IMR-90 (cell line): Measurements from ENCODE around the gene MAGED4. TPM values are rescaled to one million over a fixed set of nuclear protein-coding genes. Genes with fewer than 3 reads are reported as not detected.

Experiments
- ATAC-seq: fragments of 200-7000 bp; cut with Tn5 transposase; 2 replicates; pipeline ENCODE4 v1.9.1; 2020; ENCODE audit warnings: low read depth, mild to moderate bottlenecking, moderate library complexity
- BruUV-seq: library from RNA; stranded (reverse); fragments of 400-500 nt; replicated peaks from 2 replicates; lab custom pipeline; 2021; lab: Mats Ljungman, UMichigan
- CTCF ChIA-PET: fragments of 300-600 bp; formaldehyde crosslinking; extraction: SDS; loops from one replicate; lab custom pipeline; 2021; ENCODE audit warnings: antibody characterized with exemption; lab: Yijun Ruan, JAX
- POLR2A ChIA-PET: fragments of 300-600 bp; sonication (Branson Sonifier 250); formaldehyde crosslinking; loops from one replicate; lab custom pipeline; 2022; ENCODE audit warnings: antibody characterized with exemption; ENCODE audit not compliant: unreplicated experiment; lab: Charles Lee
- DNase-seq: peaks from one replicate; pipeline ENCODE4 v3.0.0; 2013
- H2AFZ ChIP-seq: replicated peaks from 2 replicates; pipeline ENCODE3; 2013; ENCODE audit warnings: low read length, mild to moderate bottlenecking; ENCODE audit not compliant: poor library complexity
- H2AK5ac ChIP-seq: 2 replicates; pipeline ENCODE4 v1.6.1; 2013; ENCODE audit warnings: low read depth, low read length, inconsistent platforms
- H2AK9ac ChIP-seq: replicated peaks from 2 replicates; pipeline ENCODE3; 2013; ENCODE audit warnings: mild to moderate bottlenecking, low read depth, low read length, moderate library complexity; ENCODE audit not compliant: poor library complexity
- H2BK120ac ChIP-seq: 2 replicates; pipeline ENCODE4 v1.6.1; 2013; ENCODE audit warnings: low read depth, low read length, inconsistent platforms
- H2BK15ac ChIP-seq: 3 replicates; pipeline ENCODE4 v1.6.1; 2013; ENCODE audit warnings: low read depth, low read length, inconsistent platforms
- H2BK20ac ChIP-seq: 2 replicates; pipeline ENCODE4 v1.6.1; 2013; ENCODE audit warnings: low read depth, mild to moderate bottlenecking, inconsistent platforms, low read length, moderate library complexity
- H2BK5ac ChIP-seq: 2 replicates; pipeline ENCODE4 v1.6.1; 2013; ENCODE audit warnings: mild to moderate bottlenecking, low read depth, low read length, inconsistent platforms; ENCODE audit not compliant: poor library complexity, severe bottlenecking
- H3K14ac ChIP-seq: replicated peaks from 2 replicates; pipeline ENCODE4 v1.6.1; 2013; ENCODE audit warnings: low read depth, low read length, inconsistent platforms
- H3K18ac ChIP-seq: 2 replicates; pipeline ENCODE4 v1.6.1; 2013; ENCODE audit warnings: low read depth, low read length, control low read depth
- H3K23ac ChIP-seq: 2 replicates; pipeline ENCODE4 v1.6.1; 2013; ENCODE audit warnings: low read depth, low read length, inconsistent platforms
- H3K27ac ChIP-seq: 2 replicates; pipeline ENCODE4 v1.5.1; 2013; ENCODE audit warnings: mild to moderate bottlenecking, control low read depth, low read length; ENCODE audit not compliant: insufficient read depth
- H3K27me3 ChIP-seq: 2 replicates; pipeline ENCODE4 v1.6.1; 2013; ENCODE audit warnings: low read length; ENCODE audit not compliant: control insufficient read depth, insufficient read depth
- H3K36me3 ChIP-seq: 2 replicates; pipeline ENCODE4 v1.6.1; 2013; ENCODE audit warnings: low read length, mixed read lengths; ENCODE audit not compliant: control insufficient read depth, insufficient read depth
- H3K4ac ChIP-seq: 2 replicates; pipeline ENCODE4 v1.6.1; 2013; ENCODE audit warnings: low read depth, low read length, inconsistent platforms
- H3K4me1 ChIP-seq: 2 replicates; pipeline ENCODE4 v1.6.1; 2013; ENCODE audit warnings: low read length, mixed read lengths; ENCODE audit not compliant: control insufficient read depth, insufficient read depth
- H3K4me2 ChIP-seq: 2 replicates; pipeline ENCODE4 v1.6.1; 2013; ENCODE audit warnings: low read depth, mild to moderate bottlenecking, control low read depth, low read length, moderate library complexity
- H3K4me3 ChIP-seq: 2 replicates; pipeline ENCODE4 v1.5.1; 2013; ENCODE audit warnings: low read depth, mild to moderate bottlenecking, control low read depth, low read length, moderate library complexity; ENCODE audit not compliant: insufficient read depth
- H3K56ac ChIP-seq: 2 replicates; pipeline ENCODE4 v1.6.1; 2013; ENCODE audit warnings: low read length, inconsistent platforms; ENCODE audit not compliant: insufficient read depth; ENCODE audit errors: extremely low read depth
- H3K79me1 ChIP-seq, 2 experiments: 2 replicates each; pipeline ENCODE4 v1.6.1; 2013; ENCODE audit warnings: low read length in 2 of 2, inconsistent platforms in 1 of 2, low read depth in 1 of 2
- H3K9ac ChIP-seq: 2 replicates; pipeline ENCODE4 v1.6.1; 2013; ENCODE audit warnings: low read depth, low read length, control low read depth
- H3K9me1 ChIP-seq: 2 replicates; pipeline ENCODE4 v1.6.1; 2013; ENCODE audit warnings: low read length, inconsistent platforms; ENCODE audit not compliant: insufficient read depth
- H3K9me3 ChIP-seq: 2 replicates; pipeline ENCODE4 v1.6.1; 2013; ENCODE audit warnings: low read length; ENCODE audit not compliant: control insufficient read depth, insufficient read depth
- H4K20me1 ChIP-seq: 2 replicates; pipeline ENCODE4 v1.6.1; 2013; ENCODE audit warnings: low read length, inconsistent platforms; ENCODE audit not compliant: insufficient read depth
- H4K5ac ChIP-seq: 2 replicates; pipeline ENCODE4 v1.6.1; 2013; ENCODE audit warnings: mild to moderate bottlenecking, low read depth, low read length, control low read depth
- H4K8ac ChIP-seq, 2 experiments: 2 replicates each; pipeline ENCODE4 v1.6.1; 2013; ENCODE audit warnings: low read depth in 2 of 2, low read length in 2 of 2, control low read depth in 1 of 2, inconsistent platforms in 1 of 2
- H4K91ac ChIP-seq: 2 replicates; pipeline ENCODE4 v1.6.1; 2013; ENCODE audit warnings: low read depth, low read length, inconsistent platforms; ENCODE audit not compliant: insufficient read depth
- BHLHE40 ChIP-seq: fragments of 150-350 bp; IDR thresholded peaks from 2 replicates; pipeline ENCODE4 v1.6.1; 2016; ENCODE audit warnings: mild to moderate bottlenecking, low read depth, low read length
- CHD1 ChIP-seq: IDR thresholded peaks from 2 replicates; pipeline ENCODE4 v1.6.1; 2012; ENCODE audit warnings: low read depth, low read length, improper control_type of control experiment
- CTCF ChIP-seq: conservative IDR thresholded peaks from 2 replicates; pipeline ENCODE4 v1.5.1; 2012; ENCODE audit warnings: mild to moderate bottlenecking, low read depth, low read length, improper control_type of control experiment
- ELK1 ChIP-seq: fragments of 150-350 bp; IDR thresholded peaks from 2 replicates; pipeline ENCODE4 v1.6.1; 2016; ENCODE audit warnings: low read depth, mild to moderate bottlenecking, low read length, moderate library complexity, borderline replicate concordance
- FOS ChIP-seq: fragments of 150-350 bp; IDR thresholded peaks from 2 replicates; pipeline ENCODE4 v1.6.1; 2016; ENCODE audit warnings: low read depth, low read length
- MAFK ChIP-seq: IDR thresholded peaks from 2 replicates; pipeline ENCODE4 v1.6.1; 2012; ENCODE audit warnings: low read depth, low read length, improper control_type of control experiment
- MXI1 ChIP-seq: IDR thresholded peaks from 2 replicates; pipeline ENCODE4 v1.6.1; 2012; ENCODE audit warnings: low read depth, mild to moderate bottlenecking, low read length, moderate library complexity, borderline replicate concordance
- RAD21 ChIP-seq: IDR thresholded peaks from 2 replicates; pipeline ENCODE4 v1.6.1; 2012; ENCODE audit warnings: low read length, improper control_type of control experiment
- RCOR1 ChIP-seq: IDR thresholded peaks from 2 replicates; pipeline ENCODE4 v1.6.1; 2012; ENCODE audit warnings: mild to moderate bottlenecking, low read length, improper control_type of control experiment; ENCODE audit not compliant: insufficient replicate concordance
- RFX5 ChIP-seq: IDR thresholded peaks from 2 replicates; pipeline ENCODE4 v1.8.0; 2012; ENCODE audit warnings: low read depth, mild to moderate bottlenecking, low read length, moderate library complexity
- USF2 ChIP-seq: fragments of 150-350 bp; IDR thresholded peaks from 2 replicates; pipeline ENCODE4 v1.6.1; 2017; ENCODE audit warnings: mild to moderate bottlenecking, antibody characterized with exemption, low read length, low read depth
- dilution Hi-C: fragments of 300-500 bp; cut with HindIII; formaldehyde crosslinking; loops from one replicate; pipeline ENCODE4 v1.14.3; 2018; ENCODE audit warnings: low sequenced_read_pairs; ENCODE audit not compliant: unreplicated experiment
- in situ Hi-C: fragments of 300-500 bp; cut with MboI; formaldehyde crosslinking; loops from 3 replicates; pipeline ENCODE4 v1.14.3; 2019; ENCODE audit warnings: low sequenced_read_pairs, inconsistent platforms, mixed read lengths
- intact Hi-C: fragments of 100-400 bp; cut with micrococcal nuclease; formaldehyde crosslinking; loops from 2 replicates; pipeline ENCODE4 v1.10.0; 2022
- polyA plus RNA-seq, 3 experiments: library from polyadenylated mRNA; depleted of rRNA; stranded (reverse); fragments of >200 nt; gene quantifications; 2 replicates each; pipeline ENCODE4 v1.2.3, GENCODE V29; 2012; ENCODE audit warnings: low replicate concordance in 1 of 3
- total RNA-seq: library from RNA; depleted of rRNA; stranded (reverse); fragments of >200 nt; gene quantifications from 2 replicates; pipeline ENCODE4 v1.2.3, GENCODE V29; 2012

MAGED4 gene
- total and polyA plus RNA-seq, 2 of the 4 experiments (the other 2 are of a cell fraction), result 9.9 to 51.7 TPM

- no peaks in the 10 kb centered on the region for H3K36me3 ChIP-seq
- H2BK20ac ChIP-seq, result no peak overlapping the region
- H3K4me3 ChIP-seq, result no peak overlapping the region
- H3K14ac ChIP-seq, result no peak overlapping the region
- no peak overlapping the region for H3K27ac ChIP-seq
- H3K23ac ChIP-seq, result no peak overlapping the region
- H4K8ac ChIP-seq, result no peak overlapping the region
- no peak overlapping the region for H2BK120ac ChIP-seq
- no peak overlapping the region for H2BK5ac ChIP-seq
- H3K79me1 ChIP-seq, result no peaks in the 10 kb centered on the region
- no peak overlapping the region for H2AK5ac ChIP-seq
- H3K4ac ChIP-seq, result no peak overlapping the region
- TF ChIP-seq RFX5, result no peak
- TF ChIP-seq BHLHE40, result no peak
- no peak for TF ChIP-seq MXI1
- TF ChIP-seq CTCF, result no peak
- no peak for TF ChIP-seq RAD21
- no peak for TF ChIP-seq USF2
- no peak for TF ChIP-seq RCOR1
- TF ChIP-seq MAFK, result no peak
- TF ChIP-seq FOS, result no peak
- no peak for TF ChIP-seq CHD1
- TF ChIP-seq ELK1, result no peak
- CTCF ChIA-PET, result no interaction called here
- POLR2A ChIA-PET, result no interaction called here
- no peaks in the 10 kb centered on the region for H4K20me1 ChIP-seq
- no TSS peak for BruUV-seq
- H4K5ac ChIP-seq, result no peak overlapping the region
- no peak overlapping the region for H3K56ac ChIP-seq
- in situ Hi-C loops, result no loop called here
- H2AK9ac ChIP-seq, result no peak overlapping the region
- H3K4me1 ChIP-seq, result no peaks in the 10 kb centered on the region
- no peaks in the 10 kb centered on the region for H3K9me1 ChIP-seq
- H2AFZ ChIP-seq, result no peak overlapping the region
- intact Hi-C loops, result no loop called here
- DNase-seq (no peak), ATAC-seq (no peak)
- no peaks in the 10 kb centered on the region; the same call in 1 of the 2 replicates for H3K27me3 ChIP-seq
- no peak overlapping the region for H3K9ac ChIP-seq
- dilution Hi-C loops, result no loop called here
- H4K91ac ChIP-seq, result no peak overlapping the region
- no peak overlapping the region for H3K18ac ChIP-seq
- H2BK15ac ChIP-seq, result no peak overlapping the region
- H3K9me3 ChIP-seq, result no peaks in the 10 kb centered on the region
- no peak overlapping the region for H3K4me2 ChIP-seq
Measured at GRCh38 chrX:52139545-52139895, 45.2 kb upstream of the MAGED4 start.
